Osteoblast (primary cell): ENCODE measurements around the gene SPRED2. TPM values are rescaled to one million over a fixed set of nuclear protein-coding genes. Genes with fewer than 3 reads are reported as not detected.

Source experiments
- DNase-seq: peaks from one replicate; pipeline ENCODE4 v3.0.0; 2011; ENCODE audit warnings: low spot score, mixed read lengths; ENCODE audit not compliant: insufficient read length; ENCODE audit errors: missing footprints
- H2AFZ ChIP-seq: 2 replicates; pipeline ENCODE4 v1.6.0; 2011; ENCODE audit warnings: mild to moderate bottlenecking, low read length
- H3K27ac ChIP-seq: 2 replicates; pipeline ENCODE4 v1.5.1; 2011; ENCODE audit warnings: mild to moderate bottlenecking, low read depth, low read length, moderate library complexity
- H3K27me3 ChIP-seq: 2 replicates; pipeline ENCODE4 v1.6.0; 2012; ENCODE audit warnings: mild to moderate bottlenecking, control low read depth, inconsistent platforms, low read length, moderate library complexity; ENCODE audit not compliant: insufficient read depth
- H3K36me3 ChIP-seq: 2 replicates; pipeline ENCODE4 v1.5.1; 2011; ENCODE audit warnings: mild to moderate bottlenecking, low read length, control low read depth, moderate library complexity; ENCODE audit not compliant: insufficient read depth
- H3K4me1 ChIP-seq: 2 replicates; pipeline ENCODE4 v1.5.1; 2011; ENCODE audit warnings: mild to moderate bottlenecking, low read length, control low read depth, moderate library complexity; ENCODE audit not compliant: insufficient read depth
- H3K4me2 ChIP-seq: 2 replicates; pipeline ENCODE4 v1.6.0; 2011; ENCODE audit warnings: mild to moderate bottlenecking, low read length; ENCODE audit not compliant: insufficient read depth
- H3K4me3 ChIP-seq: fragments of 200-600 bp; sonication (generic); 3 replicates; pipeline ENCODE4 v1.5.1; 2012; ENCODE audit warnings: mild to moderate bottlenecking, low read length, inconsistent platforms; ENCODE audit not compliant: insufficient read depth
- H3K79me2 ChIP-seq: 2 replicates; pipeline ENCODE4 v1.6.0; 2012; ENCODE audit warnings: mild to moderate bottlenecking, low read length, control low read depth, inconsistent platforms; ENCODE audit not compliant: insufficient read depth
- H3K9me3 ChIP-seq: 2 replicates; pipeline ENCODE4 v1.5.1; 2011; ENCODE audit warnings: low read depth, low read length, control low read depth
- H4K20me1 ChIP-seq: 2 replicates; pipeline ENCODE4 v1.6.0; 2012; ENCODE audit warnings: mild to moderate bottlenecking, low read length, control low read depth; ENCODE audit not compliant: insufficient read depth
- total RNA-seq: library from RNA; depleted of rRNA; stranded (reverse); fragments of >200 nt; gene quantifications from 2 replicates; pipeline ENCODE4 v1.2.3, GENCODE V29; 2012
- TF ChIP-seq, protein P1 (sequence below): IDR thresholded peaks from 2 replicates; pipeline ENCODE4 v1.5.1; 2011; ENCODE audit warnings: mild to moderate bottlenecking, low read depth, low read length, moderate library complexity; ENCODE audit errors: extremely low read depth

The SPRED2 gene
- total RNA-seq, 1 donor = 17.4 TPM

DNA sequence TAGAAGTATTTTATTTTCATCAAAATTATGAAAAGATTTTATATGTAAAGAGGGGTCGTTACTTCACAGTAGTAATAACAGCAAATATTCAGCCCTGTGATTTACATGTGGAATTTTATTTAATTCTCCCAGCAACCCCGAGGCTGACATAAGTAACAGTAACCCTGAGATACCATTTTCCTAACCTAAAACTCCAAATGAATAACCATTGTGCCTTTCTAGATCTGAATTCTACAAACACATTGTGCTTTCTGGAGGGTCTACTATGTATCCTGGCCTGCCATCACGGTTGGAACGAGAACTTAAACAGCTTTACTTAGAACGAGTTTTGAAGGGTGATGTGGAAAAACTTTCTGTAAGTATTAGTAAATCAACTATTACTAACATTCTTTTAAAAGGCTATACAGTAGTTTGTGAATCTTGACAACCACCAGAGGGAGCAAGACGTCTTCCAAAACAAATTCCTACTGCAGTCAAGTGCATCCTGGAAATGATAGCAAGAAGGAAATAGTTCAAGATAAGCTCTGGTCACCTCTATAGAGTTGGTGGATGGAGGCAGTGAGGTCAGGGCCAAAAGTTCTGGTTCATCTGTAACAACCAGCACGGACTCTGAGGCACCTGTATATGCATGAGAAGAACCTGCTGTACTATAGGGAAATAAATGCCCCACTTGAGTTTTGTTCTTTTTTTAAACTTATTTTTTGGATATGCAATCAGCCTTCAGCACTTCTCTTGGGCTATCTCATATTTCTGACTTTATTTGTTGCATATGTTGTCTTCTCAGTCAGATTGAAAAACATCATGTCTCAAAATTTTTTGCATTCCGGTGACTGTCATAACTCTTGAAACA, 167.4 kb downstream of the SPRED2 start:
- Histone ChIP-seq H3K36me3 (peaks cover 64% of the 10 kb centered on the region), H3K4me1 (peaks cover 8% of the 10 kb centered on the region), H3K27ac (no peak overlapping the region), H4K20me1 (peaks cover 50% of the 10 kb centered on the region), H3K4me3 (no peak overlapping the region), H3K9me3 (no peaks in the 10 kb centered on the region), H2AFZ (no peak overlapping the region), H3K27me3 (no peaks in the 10 kb centered on the region), H3K79me2 (peaks cover 59% of the 10 kb centered on the region), H3K4me2 (no peak overlapping the region)
- no peak for DNase-seq
- TF ChIP-seq, protein P1, sequence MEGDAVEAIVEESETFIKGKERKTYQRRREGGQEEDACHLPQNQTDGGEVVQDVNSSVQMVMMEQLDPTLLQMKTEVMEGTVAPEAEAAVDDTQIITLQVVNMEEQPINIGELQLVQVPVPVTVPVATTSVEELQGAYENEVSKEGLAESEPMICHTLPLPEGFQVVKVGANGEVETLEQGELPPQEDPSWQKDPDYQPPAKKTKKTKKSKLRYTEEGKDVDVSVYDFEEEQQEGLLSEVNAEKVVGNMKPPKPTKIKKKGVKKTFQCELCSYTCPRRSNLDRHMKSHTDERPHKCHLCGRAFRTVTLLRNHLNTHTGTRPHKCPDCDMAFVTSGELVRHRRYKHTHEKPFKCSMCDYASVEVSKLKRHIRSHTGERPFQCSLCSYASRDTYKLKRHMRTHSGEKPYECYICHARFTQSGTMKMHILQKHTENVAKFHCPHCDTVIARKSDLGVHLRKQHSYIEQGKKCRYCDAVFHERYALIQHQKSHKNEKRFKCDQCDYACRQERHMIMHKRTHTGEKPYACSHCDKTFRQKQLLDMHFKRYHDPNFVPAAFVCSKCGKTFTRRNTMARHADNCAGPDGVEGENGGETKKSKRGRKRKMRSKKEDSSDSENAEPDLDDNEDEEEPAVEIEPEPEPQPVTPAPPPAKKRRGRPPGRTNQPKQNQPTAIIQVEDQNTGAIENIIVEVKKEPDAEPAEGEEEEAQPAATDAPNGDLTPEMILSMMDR = peak; percentile 67

DNA sequence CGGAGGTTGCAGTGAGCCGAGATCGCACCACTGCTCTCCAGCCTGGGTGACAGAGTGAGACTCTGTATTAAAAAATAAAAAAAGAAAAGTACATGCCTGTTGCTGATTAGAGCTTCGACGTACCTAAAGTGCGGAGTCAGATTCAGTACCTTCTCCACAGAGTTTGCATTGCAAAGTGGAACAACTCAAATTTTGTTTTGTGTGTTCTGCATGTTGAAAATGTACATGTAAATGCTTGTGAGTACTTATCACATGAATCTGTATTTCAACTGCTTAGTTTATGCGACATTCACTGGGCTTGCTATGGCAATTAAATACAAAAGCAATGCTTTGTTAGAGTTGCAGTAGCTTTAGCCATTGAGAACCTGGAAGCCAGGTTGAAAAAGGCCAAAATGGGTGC, 168.4 kb downstream of the SPRED2 start:
- H3K4me2 ChIP-seq = no peak overlapping the region
- H3K4me1 ChIP-seq = peaks cover 8% of the 10 kb centered on the region
- no peaks in the 10 kb centered on the region for H3K27me3 ChIP-seq
- peaks cover 73% of the 10 kb centered on the region for H3K36me3 ChIP-seq
- no peaks in the 10 kb centered on the region for H3K9me3 ChIP-seq
- peaks cover 55% of the 10 kb centered on the region for H4K20me1 ChIP-seq
- DNase-seq = no peak
- peaks cover 70% of the 10 kb centered on the region for H3K79me2 ChIP-seq
- H3K27ac ChIP-seq = no peak overlapping the region
- no peak overlapping the region for H2AFZ ChIP-seq
- no peak overlapping the region for H3K4me3 ChIP-seq
- TF ChIP-seq, protein P1 = no peak

DNA sequence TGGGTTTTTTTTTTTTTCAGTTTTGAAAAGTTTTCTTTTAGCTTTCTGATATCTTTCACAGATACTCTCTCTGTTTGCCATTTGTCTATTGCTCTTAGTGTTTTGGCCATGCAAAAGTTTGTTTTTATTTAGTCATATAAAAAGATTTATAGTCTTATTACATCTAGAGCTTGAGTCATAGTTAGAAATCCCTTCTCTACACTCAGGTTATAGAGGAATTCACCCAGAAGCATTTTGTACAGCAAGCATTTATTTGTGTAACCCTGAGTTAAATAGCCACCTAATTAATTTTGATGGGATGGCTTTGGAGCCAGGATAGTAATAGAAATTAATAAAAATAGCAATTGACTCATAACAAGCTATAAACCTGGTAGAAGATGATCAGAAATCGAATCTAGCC, 169.1 kb downstream of the SPRED2 start:
- Histone ChIP-seq H3K27me3 (no peaks in the 10 kb centered on the region), H3K79me2 (peaks cover 77% of the 10 kb centered on the region), H2AFZ (no peak overlapping the region), H4K20me1 (peaks cover 62% of the 10 kb centered on the region), H3K4me2 (no peak overlapping the region), H3K4me1 (peaks cover 8% of the 10 kb centered on the region), H3K9me3 (no peaks in the 10 kb centered on the region), H3K4me3 (no peak overlapping the region), H3K27ac (no peak overlapping the region), H3K36me3 (peaks cover 76% of the 10 kb centered on the region)
- no peak for DNase-seq
- TF ChIP-seq, protein P1 = no peak

DNA sequence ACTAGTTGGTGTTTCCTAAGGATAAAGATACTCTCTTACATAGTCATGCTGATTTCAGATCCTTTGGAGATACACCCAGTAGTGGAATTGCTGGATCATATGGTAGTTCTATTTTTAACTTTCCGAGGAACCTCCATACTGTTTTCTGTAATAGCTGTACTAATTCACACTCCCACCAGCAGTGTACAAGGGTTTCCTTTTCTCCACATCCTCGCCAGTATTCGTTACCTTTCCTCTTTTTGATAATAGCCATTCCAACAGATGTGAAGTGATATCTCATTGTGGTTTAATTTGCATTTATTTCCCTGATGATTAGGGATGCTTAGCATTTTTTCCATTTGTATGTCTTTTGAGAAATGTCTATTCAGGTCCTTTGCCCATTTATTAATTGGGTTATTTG, 170.7 kb downstream of the SPRED2 start:
- TF ChIP-seq, protein P1 = no peak
- Histone ChIP-seq H3K27ac (no peak overlapping the region), H3K4me1 (peaks cover 8% of the 10 kb centered on the region), H3K27me3 (no peaks in the 10 kb centered on the region), H3K36me3 (peaks cover 62% of the 10 kb centered on the region), H3K4me2 (no peak overlapping the region), H3K79me2 (peaks cover 75% of the 10 kb centered on the region), H4K20me1 (peaks cover 55% of the 10 kb centered on the region), H3K9me3 (no peaks in the 10 kb centered on the region), H2AFZ (no peak overlapping the region), H3K4me3 (no peak overlapping the region)
- no peak for DNase-seq
